DND-41 (cell line): ENCODE results near the gene ST3GAL4.

Experiments
- EZH2 ChIP-seq: IDR thresholded peaks from 3 replicates; pipeline ENCODE4 v1.6.1; 2012; ENCODE audit warnings: borderline replicate concordance, low read depth, mild to moderate bottlenecking, moderate library complexity, low read length, inconsistent platforms; ENCODE audit not compliant: severe bottlenecking
- TF ChIP-seq, protein P1 (sequence below): IDR thresholded peaks from 2 replicates; pipeline ENCODE4 v1.5.1; 2012; ENCODE audit warnings: borderline replicate concordance, low read length, moderate library complexity, mild to moderate bottlenecking; ENCODE audit not compliant: poor library complexity, severe bottlenecking; ENCODE audit errors: extremely low read depth

- TF ChIP-seq, protein P1, sequence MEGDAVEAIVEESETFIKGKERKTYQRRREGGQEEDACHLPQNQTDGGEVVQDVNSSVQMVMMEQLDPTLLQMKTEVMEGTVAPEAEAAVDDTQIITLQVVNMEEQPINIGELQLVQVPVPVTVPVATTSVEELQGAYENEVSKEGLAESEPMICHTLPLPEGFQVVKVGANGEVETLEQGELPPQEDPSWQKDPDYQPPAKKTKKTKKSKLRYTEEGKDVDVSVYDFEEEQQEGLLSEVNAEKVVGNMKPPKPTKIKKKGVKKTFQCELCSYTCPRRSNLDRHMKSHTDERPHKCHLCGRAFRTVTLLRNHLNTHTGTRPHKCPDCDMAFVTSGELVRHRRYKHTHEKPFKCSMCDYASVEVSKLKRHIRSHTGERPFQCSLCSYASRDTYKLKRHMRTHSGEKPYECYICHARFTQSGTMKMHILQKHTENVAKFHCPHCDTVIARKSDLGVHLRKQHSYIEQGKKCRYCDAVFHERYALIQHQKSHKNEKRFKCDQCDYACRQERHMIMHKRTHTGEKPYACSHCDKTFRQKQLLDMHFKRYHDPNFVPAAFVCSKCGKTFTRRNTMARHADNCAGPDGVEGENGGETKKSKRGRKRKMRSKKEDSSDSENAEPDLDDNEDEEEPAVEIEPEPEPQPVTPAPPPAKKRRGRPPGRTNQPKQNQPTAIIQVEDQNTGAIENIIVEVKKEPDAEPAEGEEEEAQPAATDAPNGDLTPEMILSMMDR: no peak
- no peak for TF ChIP-seq EZH2
These were observed 10.8 kb downstream of the ST3GAL4 start for GRCh38 chr11:126366064-126366822.
